GM12891 (cell line): ENCODE measurements around the gene PIK3AP1.

Source experiments
- POLR2A ChIP-seq: IDR thresholded peaks from 2 replicates; pipeline ENCODE4 v1.6.1; 2011; ENCODE audit warnings: low read depth, low read length, control low read depth
- POLR2AphosphoS5 ChIP-seq: IDR thresholded peaks from 2 replicates; pipeline ENCODE4 v1.6.1; 2011; ENCODE audit warnings: low read depth, low read length, control low read depth

- no peak for TF ChIP-seq POLR2AphosphoS5
- TF ChIP-seq POLR2A, result no peak
These were observed 171.7 kb downstream of the PIK3AP1 start for GRCh38 chr10:96548589-96548988.
